Measurements from ENCODE around the gene TMEM132A.

The TMEM132A gene

GRCh38 chr11:60932605-60933356 lies 8.5 kb downstream of the TMEM132A start:
- intact Hi-C loops (cut with micrococcal nuclease), result no loop called here
- peaks cover 33% of the 10 kb centered on the region for H3K4me1 Mint-ChIP-seq (ENCODE audit: low read depth)
- no peak overlapping the region for H3K27ac Mint-ChIP-seq
- H3K9me3 Mint-ChIP-seq, result no peaks in the 10 kb centered on the region
- H3K36me3 Mint-ChIP-seq (ENCODE audit: low read depth), result peaks cover 20% of the 10 kb centered on the region
- H3K27me3 Mint-ChIP-seq, result peaks cover 35% of the 10 kb centered on the region
- H3K4me3 Mint-ChIP-seq, result no peak overlapping the region

GRCh38 chr11:60933416-60934123 lies 9.3 kb downstream of the TMEM132A start:
- Mint-ChIP-seq H3K4me1 (ENCODE audit: low read depth) (peaks cover 41% of the 10 kb centered on the region), H3K9me3 (no peaks in the 10 kb centered on the region), H3K4me3 (no peak overlapping the region), H3K27ac (no peak overlapping the region), H3K27me3 (peaks cover 30% of the 10 kb centered on the region), H3K36me3 (ENCODE audit: low read depth) (peaks cover 28% of the 10 kb centered on the region)
- intact Hi-C loops (cut with micrococcal nuclease), result no loop called here

GRCh38 chr11:60934124-60934789 lies 10.0 kb downstream of the TMEM132A start:
- no peak overlapping the region for H3K27ac Mint-ChIP-seq
- H3K27me3 Mint-ChIP-seq, result peaks cover 24% of the 10 kb centered on the region
- H3K9me3 Mint-ChIP-seq, result no peaks in the 10 kb centered on the region
- H3K4me3 Mint-ChIP-seq, result no peak overlapping the region
- H3K36me3 Mint-ChIP-seq (ENCODE audit: low read depth), result peaks cover 35% of the 10 kb centered on the region
- peaks cover 48% of the 10 kb centered on the region for H3K4me1 Mint-ChIP-seq (ENCODE audit: low read depth)
- intact Hi-C loops (cut with micrococcal nuclease), result no loop called here

- peaks cover 51% of the 10 kb centered on the region for H3K4me1 Mint-ChIP-seq (ENCODE audit: low read depth)
- no peaks in the 10 kb centered on the region for H3K9me3 Mint-ChIP-seq
- no peak overlapping the region for H3K4me3 Mint-ChIP-seq
- peaks cover 17% of the 10 kb centered on the region for H3K27me3 Mint-ChIP-seq
- peaks cover 42% of the 10 kb centered on the region for H3K36me3 Mint-ChIP-seq (ENCODE audit: low read depth)
- intact Hi-C loops (cut with micrococcal nuclease), result no loop called here
- peak overlapping the region; percentile 4 for H3K27ac Mint-ChIP-seq
Observed at GRCh38 chr11:60934790-60935605, 10.7 kb downstream of the TMEM132A start.

GRCh38 chr11:60935676-60936442 lies 11.6 kb downstream of the TMEM132A start:
- intact Hi-C loops (cut with micrococcal nuclease), result no loop called here

GRCh38 chr11:60936467-60937143 lies 12.3 kb downstream of the TMEM132A start:
- peaks cover 61% of the 10 kb centered on the region for H3K4me1 Mint-ChIP-seq (ENCODE audit: low read depth)
- H3K27ac Mint-ChIP-seq, result no peak overlapping the region
- intact Hi-C loops (cut with micrococcal nuclease), result no loop called here
- H3K9me3 Mint-ChIP-seq, result no peaks in the 10 kb centered on the region
- H3K36me3 Mint-ChIP-seq (ENCODE audit: low read depth), result peaks cover 59% of the 10 kb centered on the region
- H3K27me3 Mint-ChIP-seq, result peaks cover under 1% of the 10 kb centered on the region
- H3K4me3 Mint-ChIP-seq, result no peak overlapping the region

More at GRCh38 chr11:60935676-60936442, 11.6 kb downstream of the TMEM132A start:
- Mint-ChIP-seq H3K4me1 (ENCODE audit: low read depth) (peaks cover 53% of the 10 kb centered on the region), H3K9me3 (no peaks in the 10 kb centered on the region), H3K27me3 (peaks cover 8% of the 10 kb centered on the region), H3K36me3 (ENCODE audit: low read depth) (peaks cover 51% of the 10 kb centered on the region), H3K27ac (peak overlapping the region; percentile 4), H3K4me3 (no peak overlapping the region)

GRCh38 chr11:60937144-60937527 lies 12.9 kb downstream of the TMEM132A start:
- Mint-ChIP-seq H3K4me1 (ENCODE audit: low read depth) (peaks cover 63% of the 10 kb centered on the region), H3K27ac (no peak overlapping the region), H3K36me3 (ENCODE audit: low read depth) (peaks cover 64% of the 10 kb centered on the region), H3K4me3 (no peak overlapping the region), H3K27me3 (no peaks in the 10 kb centered on the region), H3K9me3 (no peaks in the 10 kb centered on the region)
- intact Hi-C loops (cut with micrococcal nuclease), result no loop called here

- Mint-ChIP-seq H3K4me3 (no peak overlapping the region), H3K4me1 (ENCODE audit: low read depth) (peaks cover 68% of the 10 kb centered on the region), H3K27me3 (no peaks in the 10 kb centered on the region), H3K9me3 (no peaks in the 10 kb centered on the region), H3K36me3 (ENCODE audit: low read depth) (peaks cover 71% of the 10 kb centered on the region), H3K27ac (no peak overlapping the region)
- intact Hi-C loops (cut with micrococcal nuclease), result no loop called here
Observed at GRCh38 chr11:60937811-60938210, 13.6 kb downstream of the TMEM132A start.

GRCh38 chr11:60938500-60938899 lies 14.2 kb downstream of the TMEM132A start:
- no peaks in the 10 kb centered on the region for H3K9me3 Mint-ChIP-seq
- no peak overlapping the region for H3K4me3 Mint-ChIP-seq
- H3K27ac Mint-ChIP-seq, result no peak overlapping the region
- peaks cover 77% of the 10 kb centered on the region for H3K36me3 Mint-ChIP-seq (ENCODE audit: low read depth)
- intact Hi-C loops (cut with micrococcal nuclease), result no loop called here
- H3K4me1 Mint-ChIP-seq (ENCODE audit: low read depth), result peaks cover 70% of the 10 kb centered on the region
- H3K27me3 Mint-ChIP-seq, result no peaks in the 10 kb centered on the region

- intact Hi-C loops (cut with micrococcal nuclease), result no loop called here
- Mint-ChIP-seq H3K4me1 (ENCODE audit: low read depth) (peaks cover 71% of the 10 kb centered on the region), H3K27me3 (no peaks in the 10 kb centered on the region), H3K4me3 (no peak overlapping the region), H3K9me3 (no peaks in the 10 kb centered on the region), H3K36me3 (ENCODE audit: low read depth) (peaks cover 85% of the 10 kb centered on the region), H3K27ac (no peak overlapping the region)
Observed at GRCh38 chr11:60939301-60939700, 15.0 kb downstream of the TMEM132A start.

GRCh38 chr11:60939855-60940254 lies 15.6 kb downstream of the TMEM132A start:
- Mint-ChIP-seq H3K9me3 (no peaks in the 10 kb centered on the region), H3K36me3 (ENCODE audit: low read depth) (peaks cover 91% of the 10 kb centered on the region), H3K4me1 (ENCODE audit: low read depth) (peaks cover 71% of the 10 kb centered on the region), H3K4me3 (no peak overlapping the region), H3K27ac (no peak overlapping the region), H3K27me3 (no peaks in the 10 kb centered on the region)
- intact Hi-C loops (cut with micrococcal nuclease), result no loop called here

- intact Hi-C loops (cut with micrococcal nuclease), result no loop called here
- H3K9me3 Mint-ChIP-seq, result no peaks in the 10 kb centered on the region
Observed at GRCh38 chr11:60941371-60942119, 17.3 kb downstream of the TMEM132A start.

More at GRCh38 chr11:60941371-60942119, 17.3 kb downstream of the TMEM132A start:
- Mint-ChIP-seq H3K27me3 (no peaks in the 10 kb centered on the region), H3K36me3 (ENCODE audit: low read depth) (peaks cover 100% of the 10 kb centered on the region), H3K4me3 (no peak overlapping the region), H3K27ac (no peak overlapping the region), H3K4me1 (ENCODE audit: low read depth) (peaks cover 77% of the 10 kb centered on the region)
